Measurements from ENCODE around the gene CHGA.

The CHGA gene

GRCh38 chr14:92932448-92933395, 9.8 kb downstream of the CHGA start:
- Histone ChIP-seq H3K9me3 (replicated peaks; ENCODE audit: low read length) (no peaks in the 10 kb centered on the region), H3K4me2 (ENCODE audit: low read length) (no peak overlapping the region), H3K27me3 (ENCODE audit: control insufficient read depth, insufficient read depth, low read length) (peaks cover 4% of the 10 kb centered on the region), H3K4me3 (ENCODE audit: low read length) (no peak overlapping the region), H3K36me3 (ENCODE audit: insufficient read depth, low read length) (no peaks in the 10 kb centered on the region), H3K9ac (ENCODE audit: low read depth, low read length) (no peak overlapping the region), H3K4me1 (ENCODE audit: control insufficient read depth, insufficient read depth, low read length) (peaks cover 3% of the 10 kb centered on the region)

- Histone ChIP-seq H3K9ac (ENCODE audit: low read depth, low read length) (no peak overlapping the region), H3K27me3 (ENCODE audit: control insufficient read depth, insufficient read depth, low read length) (peaks cover 4% of the 10 kb centered on the region), H3K4me2 (ENCODE audit: low read length) (no peak overlapping the region)
These were observed 10.5 kb downstream of the CHGA start for GRCh38 chr14:92933481-92933880.

GRCh38 chr14:92934196-92935085, 11.5 kb downstream of the CHGA start:
- H3K4me3 ChIP-seq (ENCODE audit: low read length): no peak overlapping the region
- H3K36me3 ChIP-seq (ENCODE audit: insufficient read depth, low read length): no peaks in the 10 kb centered on the region
- no peaks in the 10 kb centered on the region for H3K9me3 ChIP-seq (replicated peaks; ENCODE audit: low read length)
- peaks cover 3% of the 10 kb centered on the region for H3K4me1 ChIP-seq (ENCODE audit: control insufficient read depth, insufficient read depth, low read length)
- H3K27me3 ChIP-seq (ENCODE audit: control insufficient read depth, insufficient read depth, low read length): peaks cover 4% of the 10 kb centered on the region
- no peak overlapping the region for H3K4me2 ChIP-seq (ENCODE audit: low read length)
- no peak overlapping the region for H3K9ac ChIP-seq (ENCODE audit: low read depth, low read length)

More at GRCh38 chr14:92933481-92933880, 10.5 kb downstream of the CHGA start:
- no peaks in the 10 kb centered on the region for H3K36me3 ChIP-seq (ENCODE audit: insufficient read depth, low read length)
- peaks cover 3% of the 10 kb centered on the region for H3K4me1 ChIP-seq (ENCODE audit: control insufficient read depth, insufficient read depth, low read length)
- no peak overlapping the region for H3K4me3 ChIP-seq (ENCODE audit: low read length)
- H3K9me3 ChIP-seq (replicated peaks; ENCODE audit: low read length): no peaks in the 10 kb centered on the region

DNA sequence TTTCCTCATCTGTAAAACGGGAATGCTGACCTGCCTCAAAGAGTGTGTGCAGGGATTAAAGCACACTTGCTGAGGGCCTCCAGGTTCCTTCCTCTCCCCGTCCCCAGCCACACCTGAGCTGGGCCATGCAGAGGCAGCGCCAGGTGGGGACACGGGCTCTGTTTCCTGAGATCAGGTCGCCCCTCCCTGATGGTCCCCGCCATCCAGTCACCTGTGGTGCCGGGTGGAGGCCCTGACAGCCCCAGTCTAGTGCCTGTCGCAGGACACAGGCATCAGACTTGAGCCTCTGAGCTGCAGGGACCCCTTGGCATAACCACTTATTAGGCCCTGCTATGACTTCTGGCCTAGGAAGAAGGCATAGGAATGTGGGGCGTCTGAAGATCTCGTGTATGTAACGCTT, 12.5 kb downstream of the CHGA start:
- Histone ChIP-seq H3K4me1 (ENCODE audit: control insufficient read depth, insufficient read depth, low read length) (peaks cover 3% of the 10 kb centered on the region), H3K27me3 (ENCODE audit: control insufficient read depth, insufficient read depth, low read length) (peaks cover 3% of the 10 kb centered on the region), H3K9ac (ENCODE audit: low read depth, low read length) (no peak overlapping the region), H3K9me3 (replicated peaks; ENCODE audit: low read length) (no peaks in the 10 kb centered on the region), H3K36me3 (ENCODE audit: insufficient read depth, low read length) (no peaks in the 10 kb centered on the region), H3K4me2 (ENCODE audit: low read length) (no peak overlapping the region), H3K4me3 (ENCODE audit: low read length) (no peak overlapping the region)

DNA sequence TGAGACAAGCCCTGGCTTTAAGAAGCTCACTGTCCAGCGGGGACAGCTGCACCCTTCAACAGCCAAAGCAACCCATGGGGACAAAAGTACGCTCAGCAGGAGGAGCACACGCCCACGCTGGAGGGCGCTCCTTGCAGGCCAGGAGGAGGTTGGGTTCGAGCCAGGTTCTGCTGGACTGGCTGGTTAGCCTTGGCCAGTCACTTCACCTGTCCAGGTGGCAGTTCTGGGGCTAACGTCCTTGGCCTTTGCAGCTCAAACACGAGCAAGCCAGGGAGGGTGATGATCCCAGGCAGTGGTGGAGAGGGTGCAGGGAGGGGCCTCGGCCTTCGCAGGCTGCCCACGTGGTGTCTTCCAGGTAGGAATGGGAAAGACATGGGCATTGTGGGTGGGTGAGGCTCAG, 13.1 kb downstream of the CHGA start:
- Histone ChIP-seq H3K27me3 (ENCODE audit: control insufficient read depth, insufficient read depth, low read length) (no peaks in the 10 kb centered on the region), H3K4me1 (ENCODE audit: control insufficient read depth, insufficient read depth, low read length) (peaks cover 2% of the 10 kb centered on the region), H3K36me3 (ENCODE audit: insufficient read depth, low read length) (no peaks in the 10 kb centered on the region), H3K4me3 (ENCODE audit: low read length) (no peak overlapping the region), H3K4me2 (ENCODE audit: low read length) (no peak overlapping the region), H3K9ac (ENCODE audit: low read depth, low read length) (no peak overlapping the region), H3K9me3 (replicated peaks; ENCODE audit: low read length) (no peaks in the 10 kb centered on the region)

- Histone ChIP-seq H3K9ac (ENCODE audit: low read depth, low read length) (no peak overlapping the region), H3K36me3 (ENCODE audit: insufficient read depth, low read length) (no peaks in the 10 kb centered on the region)
These were observed 14.3 kb downstream of the CHGA start for GRCh38 chr14:92937051-92937937.

DNA sequence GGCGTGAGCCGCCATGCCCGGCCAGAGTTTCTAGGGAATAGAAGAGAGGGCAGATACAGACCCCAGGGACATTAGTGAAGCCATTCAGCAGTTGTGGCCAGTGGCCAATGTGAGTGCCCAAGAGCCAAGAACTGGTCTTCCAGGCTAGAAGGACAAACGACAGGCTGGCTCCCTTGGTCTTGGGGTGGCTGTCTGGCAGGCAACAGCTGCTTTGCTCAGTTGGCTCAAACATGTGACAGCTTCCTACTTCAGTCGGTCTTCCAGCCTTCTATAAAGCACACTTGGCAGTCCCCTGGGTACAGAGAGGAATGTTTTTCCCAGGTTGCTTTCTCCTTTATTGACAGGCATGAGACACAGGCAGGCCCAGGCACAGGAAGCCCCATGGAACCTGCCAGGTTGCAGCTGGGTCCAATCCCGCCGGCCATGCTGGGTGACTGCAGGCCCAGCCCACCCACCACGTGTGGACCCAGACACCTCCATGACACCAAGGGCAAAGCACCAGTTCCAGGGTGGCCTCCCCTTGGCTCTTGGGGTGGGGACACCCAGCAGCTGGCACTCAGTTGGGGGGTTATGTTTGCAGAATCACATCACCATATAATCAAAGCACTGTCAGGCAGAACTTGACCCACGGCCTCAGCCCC, 15.4 kb downstream of the CHGA start:
- H3K4me1 ChIP-seq (ENCODE audit: control insufficient read depth, insufficient read depth, low read length): no peaks in the 10 kb centered on the region
- H3K9ac ChIP-seq (ENCODE audit: low read depth, low read length): no peak overlapping the region
- no peak overlapping the region for H3K4me2 ChIP-seq (ENCODE audit: low read length)
- no peaks in the 10 kb centered on the region for H3K27me3 ChIP-seq (ENCODE audit: control insufficient read depth, insufficient read depth, low read length)
- no peak overlapping the region for H3K4me3 ChIP-seq (ENCODE audit: low read length)
- H3K36me3 ChIP-seq (ENCODE audit: insufficient read depth, low read length): no peaks in the 10 kb centered on the region
- H3K9me3 ChIP-seq (replicated peaks; ENCODE audit: low read length): no peaks in the 10 kb centered on the region

More at GRCh38 chr14:92937051-92937937, 14.3 kb downstream of the CHGA start:
- Histone ChIP-seq H3K27me3 (ENCODE audit: control insufficient read depth, insufficient read depth, low read length) (no peaks in the 10 kb centered on the region), H3K4me3 (ENCODE audit: low read length) (no peak overlapping the region), H3K4me1 (ENCODE audit: control insufficient read depth, insufficient read depth, low read length) (no peaks in the 10 kb centered on the region), H3K9me3 (replicated peaks; ENCODE audit: low read length) (no peaks in the 10 kb centered on the region), H3K4me2 (ENCODE audit: low read length) (no peak overlapping the region)

DNA sequence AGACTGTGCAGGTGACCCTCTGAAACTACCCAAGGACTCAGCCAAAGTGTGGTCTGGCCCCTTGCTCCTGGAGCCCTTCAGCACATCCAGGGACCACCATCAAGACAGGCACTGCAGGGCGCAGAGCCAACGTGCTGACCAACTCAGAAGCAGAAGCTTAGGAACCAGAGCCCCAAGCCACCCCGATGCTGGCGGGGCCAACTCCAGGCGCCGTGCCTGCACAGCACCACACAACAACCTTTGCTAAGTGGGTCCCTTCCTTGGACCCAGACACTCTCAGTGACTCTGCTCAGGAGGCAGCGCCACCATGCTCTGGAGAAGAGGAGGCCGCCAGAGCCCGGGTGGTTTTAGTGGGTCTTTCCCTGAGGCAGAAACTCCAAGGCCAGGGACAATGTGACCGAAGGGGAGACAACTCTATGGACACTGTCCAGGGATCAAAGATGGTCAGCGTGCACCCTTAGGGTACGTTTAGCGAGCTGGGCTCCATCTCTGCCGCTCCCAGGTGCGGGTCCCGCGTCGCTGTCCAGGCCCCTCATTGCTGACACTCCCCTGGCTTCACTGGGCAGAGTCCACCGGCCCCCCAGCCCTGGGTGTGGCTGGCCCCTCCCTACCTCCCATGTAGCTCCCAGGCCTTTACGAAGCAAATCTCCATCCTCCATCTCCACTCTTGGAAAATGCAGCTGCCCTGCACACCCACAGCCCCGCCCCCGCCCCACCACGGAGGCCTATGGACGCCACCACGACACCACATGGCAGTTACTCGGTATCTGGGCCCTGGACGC, 16.1 kb downstream of the CHGA start:
- H3K9ac ChIP-seq (ENCODE audit: low read depth, low read length): no peak overlapping the region
- H3K36me3 ChIP-seq (ENCODE audit: insufficient read depth, low read length): no peaks in the 10 kb centered on the region
- no peak overlapping the region for H3K4me3 ChIP-seq (ENCODE audit: low read length)
- H3K4me1 ChIP-seq (ENCODE audit: control insufficient read depth, insufficient read depth, low read length): no peaks in the 10 kb centered on the region
- no peak overlapping the region for H3K4me2 ChIP-seq (ENCODE audit: low read length)
- no peaks in the 10 kb centered on the region for H3K9me3 ChIP-seq (replicated peaks; ENCODE audit: low read length)
- no peaks in the 10 kb centered on the region for H3K27me3 ChIP-seq (ENCODE audit: control insufficient read depth, insufficient read depth, low read length)

- Histone ChIP-seq H3K27me3 (ENCODE audit: control insufficient read depth, insufficient read depth, low read length) (no peaks in the 10 kb centered on the region), H3K9ac (ENCODE audit: low read depth, low read length) (no peak overlapping the region), H3K36me3 (ENCODE audit: insufficient read depth, low read length) (no peaks in the 10 kb centered on the region), H3K4me1 (ENCODE audit: control insufficient read depth, insufficient read depth, low read length) (no peaks in the 10 kb centered on the region), H3K4me3 (ENCODE audit: low read length) (no peak overlapping the region), H3K4me2 (ENCODE audit: low read length) (no peak overlapping the region), H3K9me3 (replicated peaks; ENCODE audit: low read length) (no peaks in the 10 kb centered on the region)
These were observed 16.7 kb downstream of the CHGA start for GRCh38 chr14:92939699-92940098.

GRCh38 chr14:92940543-92940942, 17.6 kb downstream of the CHGA start:
- Histone ChIP-seq H3K27me3 (ENCODE audit: control insufficient read depth, insufficient read depth, low read length) (no peaks in the 10 kb centered on the region), H3K36me3 (ENCODE audit: insufficient read depth, low read length) (no peaks in the 10 kb centered on the region), H3K9ac (ENCODE audit: low read depth, low read length) (no peak overlapping the region), H3K9me3 (replicated peaks; ENCODE audit: low read length) (no peaks in the 10 kb centered on the region), H3K4me2 (ENCODE audit: low read length) (no peak overlapping the region), H3K4me3 (ENCODE audit: low read length) (no peak overlapping the region), H3K4me1 (ENCODE audit: control insufficient read depth, insufficient read depth, low read length) (no peaks in the 10 kb centered on the region)
